Choroid plexus epithelial cell (primary cell): ENCODE results near the gene TET1.
A peak's percentile ranks its signal among the peaks of the same experiment; 100 is the strongest.

Source experiments
- DNase-seq: peaks from one replicate; pipeline ENCODE4 v3.0.0-alpha.2; 2010; ENCODE audit warnings: low read depth
- H3K4me3 ChIP-seq: 2 replicates; pipeline ENCODE4 v1.5.1; 2011; ENCODE audit warnings: low read depth, mild to moderate bottlenecking, control low read depth, low read length, moderate library complexity
- TF ChIP-seq, protein P1 (sequence below): conservative IDR thresholded peaks from 2 replicates; pipeline ENCODE4 v1.5.1; 2011; ENCODE audit warnings: low read depth, mild to moderate bottlenecking, control low read depth, inconsistent platforms, low read length, moderate library complexity

Gene TET1

DNA sequence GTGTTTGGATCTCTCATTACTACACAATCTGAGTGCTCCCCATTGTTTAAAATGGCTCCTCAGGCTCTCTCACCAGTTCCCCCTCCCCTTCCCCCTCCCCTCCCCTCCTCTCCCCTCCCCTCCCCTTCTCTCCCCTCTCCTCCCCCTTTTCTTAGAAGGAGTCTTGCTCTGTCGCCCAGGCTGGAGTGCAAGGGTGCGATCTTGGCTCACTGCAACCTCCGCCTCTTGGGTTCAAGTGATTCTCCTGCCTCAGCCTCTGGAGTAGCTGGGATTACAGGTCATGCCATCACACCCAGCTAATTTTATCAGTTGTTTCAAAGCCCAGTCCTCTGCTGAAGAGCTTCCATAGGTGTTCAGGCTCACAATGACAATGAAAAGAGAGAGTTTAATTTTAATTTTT is 157.3 kb downstream of the TET1 start:
- TF ChIP-seq, protein P1, sequence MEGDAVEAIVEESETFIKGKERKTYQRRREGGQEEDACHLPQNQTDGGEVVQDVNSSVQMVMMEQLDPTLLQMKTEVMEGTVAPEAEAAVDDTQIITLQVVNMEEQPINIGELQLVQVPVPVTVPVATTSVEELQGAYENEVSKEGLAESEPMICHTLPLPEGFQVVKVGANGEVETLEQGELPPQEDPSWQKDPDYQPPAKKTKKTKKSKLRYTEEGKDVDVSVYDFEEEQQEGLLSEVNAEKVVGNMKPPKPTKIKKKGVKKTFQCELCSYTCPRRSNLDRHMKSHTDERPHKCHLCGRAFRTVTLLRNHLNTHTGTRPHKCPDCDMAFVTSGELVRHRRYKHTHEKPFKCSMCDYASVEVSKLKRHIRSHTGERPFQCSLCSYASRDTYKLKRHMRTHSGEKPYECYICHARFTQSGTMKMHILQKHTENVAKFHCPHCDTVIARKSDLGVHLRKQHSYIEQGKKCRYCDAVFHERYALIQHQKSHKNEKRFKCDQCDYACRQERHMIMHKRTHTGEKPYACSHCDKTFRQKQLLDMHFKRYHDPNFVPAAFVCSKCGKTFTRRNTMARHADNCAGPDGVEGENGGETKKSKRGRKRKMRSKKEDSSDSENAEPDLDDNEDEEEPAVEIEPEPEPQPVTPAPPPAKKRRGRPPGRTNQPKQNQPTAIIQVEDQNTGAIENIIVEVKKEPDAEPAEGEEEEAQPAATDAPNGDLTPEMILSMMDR, result no peak
- H3K4me3 ChIP-seq, result no peak overlapping the region
- no peak for DNase-seq

DNA sequence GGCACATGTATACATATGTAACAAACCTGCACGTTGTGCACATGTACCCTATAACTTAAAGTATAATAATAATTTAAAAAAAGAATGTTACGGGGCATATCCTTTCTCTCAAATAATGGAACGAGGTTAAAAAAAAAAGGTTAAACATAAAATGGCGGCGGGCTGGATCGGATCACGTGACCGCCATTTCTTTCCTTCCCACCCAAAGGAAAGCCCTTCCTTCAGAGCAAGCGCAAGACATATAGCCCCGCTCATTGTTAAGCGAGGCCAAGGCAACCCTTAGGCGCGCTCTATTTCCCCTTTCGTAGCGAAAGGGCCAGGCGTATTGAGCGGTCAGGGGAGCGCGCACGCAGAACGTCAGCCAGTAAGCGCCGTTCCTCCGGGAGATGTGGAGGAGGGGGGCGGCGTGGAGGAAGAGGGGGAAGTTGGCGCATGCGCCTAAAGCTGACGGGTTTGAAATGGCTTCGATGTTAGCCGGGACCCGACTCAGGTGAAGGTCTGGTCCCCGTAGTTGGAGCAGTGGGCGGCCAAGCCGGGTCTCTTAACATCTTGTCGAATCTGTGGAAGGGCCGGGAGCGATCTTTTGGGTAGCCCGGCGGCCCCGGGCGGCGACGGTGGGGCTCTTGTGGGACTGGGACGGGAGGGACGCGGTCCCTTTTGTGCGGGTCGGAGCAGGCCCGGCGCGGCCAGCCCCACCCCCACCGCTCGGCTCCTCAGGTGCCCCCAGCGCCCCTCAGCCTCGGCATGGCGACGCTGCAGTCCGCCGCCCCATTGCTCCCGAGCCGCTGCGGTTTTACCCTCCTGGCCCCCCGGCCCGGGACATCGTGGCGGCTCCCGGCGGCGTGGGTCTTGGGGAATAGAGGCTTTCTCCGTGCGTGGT is 160.9 kb downstream of the TET1 start, which contains the start of gene CCAR1:
Gene CCAR1 (plus strand): TSS at position 447 of the 880 bp plus-strand sequence. CDS start 1,266 bp downstream, outside the sequence.
- peak within 1 kb of the TSS; percentile 91 for H3K4me3 ChIP-seq

DNA sequence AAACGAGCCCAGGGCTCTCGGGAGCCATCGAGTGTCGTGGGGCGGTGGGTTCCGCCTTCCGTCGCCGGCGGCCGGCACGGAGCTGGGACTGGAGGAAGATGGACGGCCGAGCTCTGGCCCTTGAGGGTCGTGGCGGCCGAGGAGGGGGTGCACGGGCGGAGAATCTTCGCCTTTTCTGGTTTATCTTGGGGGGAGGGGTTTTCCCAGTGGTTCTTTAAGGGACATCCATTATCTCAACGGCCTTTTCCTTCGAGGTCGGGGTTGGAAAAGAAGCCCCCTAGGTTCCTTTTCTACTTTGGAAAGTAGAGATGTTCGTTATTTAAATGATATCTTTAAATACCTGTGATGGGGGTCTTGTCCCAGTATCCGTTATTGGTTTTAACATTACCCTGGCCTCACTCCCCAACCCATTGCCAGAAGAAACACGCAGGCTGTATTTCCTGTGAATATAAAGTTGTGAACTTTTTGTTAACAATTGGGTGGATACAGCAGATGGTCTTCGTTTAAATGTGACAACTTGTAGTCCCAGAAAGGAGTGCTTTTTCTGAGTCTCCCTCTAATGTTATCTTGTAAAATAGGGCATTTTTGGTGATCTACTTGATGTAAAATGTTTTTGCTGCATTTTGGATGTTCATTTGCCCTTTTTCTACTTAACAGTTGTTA is 161.7 kb downstream of the TET1 start:
- TF ChIP-seq, protein P1, result no peak
- peak overlapping the region; percentile 91 for H3K4me3 ChIP-seq
- peak; percentile 21 for DNase-seq

More for the DNA sequence above, 160.9 kb downstream of the TET1 start, which contains the start of gene CCAR1:
- peak; percentile 99 for DNase-seq
- TF ChIP-seq, protein P1, result peak; percentile 7

DNA sequence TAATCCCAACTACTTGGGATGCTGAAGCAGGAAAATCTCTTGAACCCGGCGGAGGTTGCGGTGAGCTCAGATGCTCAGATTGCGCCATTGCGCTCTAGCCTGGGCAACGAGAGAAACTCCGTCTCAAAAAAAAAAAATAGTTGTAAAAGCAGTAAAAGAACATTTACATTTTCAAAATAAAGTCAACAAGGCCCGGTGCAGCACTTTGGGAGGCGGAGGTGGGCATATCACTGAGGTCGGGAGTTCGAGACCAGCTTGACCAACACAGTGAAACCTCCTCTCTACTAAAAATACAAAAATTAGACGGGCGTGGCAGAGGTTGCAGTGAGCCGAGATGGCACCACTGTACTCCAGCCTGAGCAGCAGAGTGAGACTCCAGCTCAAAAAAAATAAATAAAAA is 164.9 kb downstream of the TET1 start:
- H3K4me3 ChIP-seq, result no peak overlapping the region
- DNase-seq, result no peak
- TF ChIP-seq, protein P1, result no peak

DNA sequence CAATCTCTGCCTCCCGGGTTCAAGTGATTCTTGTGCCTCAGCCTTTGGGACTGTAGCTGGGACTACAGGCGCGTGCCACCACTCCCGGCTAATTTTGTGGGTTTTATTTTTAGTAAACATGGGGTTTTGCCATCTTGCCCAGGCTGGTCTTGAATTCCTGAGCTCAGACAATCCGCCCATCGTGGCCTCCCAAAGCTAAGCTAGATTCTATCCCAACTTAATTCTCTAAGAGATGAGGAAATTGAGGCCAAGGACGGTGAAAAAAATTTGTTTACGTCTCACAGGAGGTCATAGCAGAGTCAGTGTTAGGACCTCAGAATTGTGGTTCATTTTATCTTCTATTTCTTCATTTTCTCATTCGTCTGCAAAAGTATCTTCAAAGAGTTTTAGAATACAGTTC is 167.0 kb downstream of the TET1 start:
- TF ChIP-seq, protein P1, result no peak
- no peak overlapping the region for H3K4me3 ChIP-seq
- no peak for DNase-seq

DNA sequence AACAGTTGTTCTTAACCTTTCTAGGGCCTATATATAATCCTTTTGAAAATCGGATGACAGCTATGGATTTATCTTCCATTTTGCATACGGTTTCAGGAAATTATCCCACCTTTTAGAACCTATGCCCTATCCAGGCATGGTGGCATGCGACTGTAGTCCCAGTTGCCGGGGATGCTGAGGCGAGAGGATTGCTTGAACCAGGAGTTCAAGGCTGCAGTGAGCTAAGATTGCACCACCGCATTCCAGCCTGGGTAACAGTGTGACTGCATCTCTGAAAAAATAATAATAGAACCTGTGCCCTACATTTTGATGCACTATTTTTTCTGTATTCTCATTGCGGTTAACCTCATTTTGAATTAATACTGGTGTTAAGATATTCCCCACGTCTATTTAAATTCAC is 172.5 kb downstream of the TET1 start:
- no peak overlapping the region for H3K4me3 ChIP-seq
- peak; percentile 4 for DNase-seq

More for the DNA sequence above, 172.5 kb downstream of the TET1 start:
- TF ChIP-seq, protein P1, result no peak
